ENCODE results near the gene NELL2. TPM values are rescaled to one million over a fixed set of nuclear protein-coding genes. Genes with fewer than 3 reads are reported as not detected.
"Not testable (repeated sequence)": the region's sequence is repeated elsewhere in the genome, so short reads cannot be mapped to it uniquely, and the experiment has no call there.

NELL2 gene
- total RNA-seq, 1 donor, result 0.86 TPM

DNA sequence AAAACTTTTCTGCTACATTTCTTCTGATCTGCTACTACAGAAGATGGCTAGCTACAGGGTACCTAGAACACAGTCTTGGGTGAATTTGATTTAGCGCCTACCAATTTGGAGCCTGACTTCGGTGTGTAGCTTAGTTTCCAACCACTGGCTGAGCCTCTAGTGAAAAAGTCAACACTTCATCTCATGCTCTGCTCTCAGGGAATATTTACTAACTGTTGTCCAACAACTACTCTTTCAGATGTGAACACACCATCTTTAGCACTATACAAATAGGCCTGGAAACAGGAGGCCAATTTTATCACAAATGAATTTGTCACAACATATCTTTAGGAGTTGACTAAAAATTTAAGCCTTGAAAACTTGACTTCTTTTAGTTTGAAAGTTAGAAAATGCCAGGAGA, 167.9 kb downstream of the NELL2 start:
- TF ChIP-seq, protein P1, sequence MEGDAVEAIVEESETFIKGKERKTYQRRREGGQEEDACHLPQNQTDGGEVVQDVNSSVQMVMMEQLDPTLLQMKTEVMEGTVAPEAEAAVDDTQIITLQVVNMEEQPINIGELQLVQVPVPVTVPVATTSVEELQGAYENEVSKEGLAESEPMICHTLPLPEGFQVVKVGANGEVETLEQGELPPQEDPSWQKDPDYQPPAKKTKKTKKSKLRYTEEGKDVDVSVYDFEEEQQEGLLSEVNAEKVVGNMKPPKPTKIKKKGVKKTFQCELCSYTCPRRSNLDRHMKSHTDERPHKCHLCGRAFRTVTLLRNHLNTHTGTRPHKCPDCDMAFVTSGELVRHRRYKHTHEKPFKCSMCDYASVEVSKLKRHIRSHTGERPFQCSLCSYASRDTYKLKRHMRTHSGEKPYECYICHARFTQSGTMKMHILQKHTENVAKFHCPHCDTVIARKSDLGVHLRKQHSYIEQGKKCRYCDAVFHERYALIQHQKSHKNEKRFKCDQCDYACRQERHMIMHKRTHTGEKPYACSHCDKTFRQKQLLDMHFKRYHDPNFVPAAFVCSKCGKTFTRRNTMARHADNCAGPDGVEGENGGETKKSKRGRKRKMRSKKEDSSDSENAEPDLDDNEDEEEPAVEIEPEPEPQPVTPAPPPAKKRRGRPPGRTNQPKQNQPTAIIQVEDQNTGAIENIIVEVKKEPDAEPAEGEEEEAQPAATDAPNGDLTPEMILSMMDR (IDR thresholded peaks at IDR 0.05; ENCODE audit: insufficient read depth, low read depth, low read length), result no peak
- H3K4me3 ChIP-seq (ENCODE audit: low read depth, low read length), result no peak overlapping the region
- no peak for DNase-seq (ENCODE audit: low read depth)

DNA sequence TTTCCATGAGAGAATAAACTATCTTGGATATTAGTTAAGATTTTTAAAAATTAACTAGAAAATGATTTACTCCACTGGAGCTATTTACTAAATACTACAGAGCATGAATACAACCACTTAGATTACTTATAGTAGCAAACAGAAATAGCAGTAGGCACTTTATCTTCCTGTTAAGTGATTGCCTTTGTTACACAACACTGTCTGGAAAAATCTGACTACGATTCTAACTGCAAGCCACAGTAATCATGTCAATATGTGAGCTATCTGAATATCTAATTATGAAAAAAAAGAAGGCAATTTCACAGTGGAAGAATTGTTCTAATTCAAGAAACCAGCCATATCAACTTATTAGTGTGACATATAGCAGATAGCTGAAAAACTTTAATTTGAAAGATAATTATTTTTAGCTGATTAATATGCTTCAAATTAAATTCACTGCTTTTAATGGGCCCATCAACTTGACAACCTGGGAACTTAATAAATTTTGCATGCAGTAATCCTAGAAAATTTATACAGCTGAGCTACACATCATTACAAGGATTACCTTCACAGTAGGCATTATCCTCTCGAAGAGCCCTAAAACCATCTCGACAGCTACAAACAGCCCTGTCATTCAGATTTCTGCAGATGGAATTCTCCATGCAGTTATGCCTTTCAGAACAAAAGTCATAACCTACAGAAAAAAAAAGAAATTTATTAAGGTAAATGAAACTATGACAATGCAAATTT, 172.8 kb downstream of the NELL2 start:
- TF ChIP-seq, protein P1 (IDR thresholded peaks at IDR 0.05; ENCODE audit: insufficient read depth, low read depth, low read length), result no peak
- no peak overlapping the region for H3K4me3 ChIP-seq (ENCODE audit: low read depth, low read length)
- no peak for DNase-seq (ENCODE audit: low read depth)

DNA sequence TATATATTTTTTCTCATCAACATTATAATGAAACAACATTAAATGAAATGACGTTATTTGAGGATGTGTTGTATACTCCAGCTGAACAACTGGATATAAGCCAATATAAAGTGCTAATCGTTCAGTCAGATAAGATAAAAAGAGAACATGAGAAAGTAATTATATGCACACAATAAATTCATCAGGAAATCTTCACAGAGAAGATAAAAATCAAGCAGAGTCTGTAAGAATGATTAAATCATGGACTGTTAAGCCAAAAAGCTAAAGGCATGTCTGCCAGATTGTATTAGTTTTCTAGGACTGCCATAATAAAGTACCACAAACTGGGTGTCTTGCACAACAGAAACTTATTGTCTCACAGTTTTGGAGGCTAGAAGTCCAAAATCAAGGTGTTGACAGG, 178.6 kb downstream of the NELL2 start:
- H3K4me3 ChIP-seq (ENCODE audit: low read depth, low read length), result no peak overlapping the region
- DNase-seq (ENCODE audit: low read depth), result no peak
- TF ChIP-seq, protein P1 (IDR thresholded peaks at IDR 0.05; ENCODE audit: insufficient read depth, low read depth, low read length), result no peak

DNA sequence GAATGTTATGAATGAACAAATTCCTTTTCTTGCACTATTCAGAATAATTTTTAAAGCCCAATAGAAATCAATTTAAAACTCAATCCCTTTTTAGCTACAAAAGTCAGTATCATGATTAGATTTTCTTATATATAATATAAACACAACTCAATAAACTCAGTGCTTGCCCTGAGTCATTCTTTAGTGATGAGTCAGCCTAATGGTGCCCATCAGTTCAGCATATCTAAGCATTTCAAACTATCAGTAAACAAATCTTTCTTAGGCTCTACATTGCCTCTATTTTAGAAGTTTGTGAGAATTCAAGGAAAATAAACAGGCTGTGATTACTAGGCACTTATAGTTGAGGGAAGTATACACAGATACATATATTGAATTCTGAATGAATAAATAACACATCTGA, 179.6 kb downstream of the NELL2 start:
- TF ChIP-seq, protein P1 (IDR thresholded peaks at IDR 0.05; ENCODE audit: insufficient read depth, low read depth, low read length), result no peak
- no peak overlapping the region for H3K4me3 ChIP-seq (ENCODE audit: low read depth, low read length)
- no peak for DNase-seq (ENCODE audit: low read depth)

DNA sequence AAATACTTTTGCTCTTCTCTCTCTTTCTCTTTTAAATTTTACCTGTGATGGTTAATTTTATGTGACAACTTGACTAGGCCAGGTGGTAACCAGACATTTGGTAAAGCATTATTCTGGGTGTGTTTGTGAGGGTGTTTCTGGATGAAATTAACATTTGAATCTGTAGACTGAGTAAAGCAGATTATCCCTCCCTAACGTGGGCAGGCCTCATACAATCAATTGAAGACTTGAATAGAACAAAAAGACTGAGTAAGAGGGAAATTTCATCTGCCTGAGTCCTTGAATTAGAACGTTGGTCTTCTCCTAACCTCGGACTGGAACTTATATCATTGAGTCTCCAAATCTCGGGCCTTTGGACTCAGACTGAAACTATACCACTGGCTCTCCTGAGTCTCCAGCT, 182.1 kb downstream of the NELL2 start:
- H3K4me3 ChIP-seq (ENCODE audit: low read depth, low read length), result no peak overlapping the region
- TF ChIP-seq, protein P1 (IDR thresholded peaks at IDR 0.05; ENCODE audit: insufficient read depth, low read depth, low read length), result no peak
- no peak for DNase-seq (ENCODE audit: low read depth)

DNA sequence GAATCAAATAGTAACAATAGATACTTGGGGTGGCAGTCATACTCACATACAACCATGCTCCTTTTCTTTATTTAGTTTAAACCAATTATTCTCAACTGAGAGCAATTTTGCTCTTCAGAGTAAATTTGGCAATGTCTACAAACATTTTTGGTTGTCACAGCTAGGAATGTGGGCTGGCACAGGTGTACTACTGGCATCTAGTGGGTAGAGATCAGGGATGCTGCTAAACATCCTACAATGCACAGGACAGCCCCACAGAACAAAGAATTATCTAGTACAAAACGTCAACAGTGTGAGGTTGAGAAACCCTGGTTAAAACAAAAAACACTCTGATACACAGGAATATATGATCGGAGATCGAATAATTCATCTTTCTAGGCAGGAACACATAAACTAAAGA, 186.5 kb downstream of the NELL2 start:
- DNase-seq (ENCODE audit: low read depth), result no peak
- TF ChIP-seq, protein P1 (IDR thresholded peaks at IDR 0.05; ENCODE audit: insufficient read depth, low read depth, low read length), result no peak
- no peak overlapping the region for H3K4me3 ChIP-seq (ENCODE audit: low read depth, low read length)

DNA sequence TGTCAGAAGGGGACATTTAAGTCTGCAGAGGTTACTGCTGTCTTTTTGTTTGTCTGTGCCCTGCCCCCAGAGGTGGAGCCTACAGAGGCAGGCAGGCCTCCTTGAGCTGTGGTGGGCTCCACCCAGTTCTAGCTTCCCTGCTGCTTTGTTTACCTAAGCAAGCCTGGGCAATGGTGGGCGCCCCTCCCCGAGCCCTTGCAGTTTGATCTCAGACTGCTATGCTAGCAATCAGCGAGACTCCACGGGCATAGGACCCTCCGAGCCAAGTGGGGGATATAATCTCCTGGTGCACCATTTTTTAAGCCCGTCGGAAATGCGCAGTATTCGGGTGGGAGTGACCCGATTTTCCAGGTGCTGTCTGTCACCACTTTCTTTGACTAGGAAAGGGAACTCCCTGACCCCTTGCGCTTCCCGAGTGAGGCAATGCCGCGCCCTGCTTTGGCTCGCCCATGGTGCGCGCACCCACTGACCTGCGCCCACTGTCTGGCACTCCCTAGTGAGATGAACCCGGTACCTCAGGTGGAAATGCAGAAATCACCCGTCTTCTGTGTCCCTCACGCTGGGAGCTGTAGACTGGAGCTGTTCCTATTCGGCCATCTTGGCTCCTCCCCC, 189.2 kb downstream of the NELL2 start:
- DNase-seq (ENCODE audit: low read depth); H3K4me3 ChIP-seq (ENCODE audit: low read depth, low read length): not testable (repeated sequence)

All from fibroblast of villous mesenchyme (primary cell).